H9 (cell line): ENCODE data around the gene FBRSL1. TPM values are rescaled to one million over a fixed set of nuclear protein-coding genes. Genes with fewer than 3 reads are reported as not detected.

Source experiments
- DNase-seq: peaks from one replicate; pipeline ENCODE4 v3.0.0-alpha.2; 2017
- H2AFZ ChIP-seq: one replicate; pipeline ENCODE4 v1.6.1; 2013; ENCODE audit warnings: mild to moderate bottlenecking, low read length, control low read depth, moderate library complexity
- H2AK5ac ChIP-seq: 2 replicates; pipeline ENCODE4 v1.6.1; 2013; ENCODE audit warnings: low read length, control low read depth, mixed read lengths; ENCODE audit not compliant: insufficient read length
- H2BK120ac ChIP-seq: one replicate; pipeline ENCODE4 v1.6.1; 2013; ENCODE audit warnings: low read depth, mild to moderate bottlenecking, low read length, control low read depth, inconsistent platforms; ENCODE audit not compliant: poor library complexity, severe bottlenecking
- H2BK12ac ChIP-seq: 2 replicates; pipeline ENCODE4 v1.6.1; 2013; ENCODE audit warnings: low read length, control low read depth, mixed read lengths, low read depth; ENCODE audit not compliant: insufficient read length
- H2BK15ac ChIP-seq: 2 replicates; pipeline ENCODE4 v1.6.1; 2013; ENCODE audit warnings: low read depth, low read length, control low read depth
- H2BK20ac ChIP-seq: one replicate; pipeline ENCODE4 v1.6.1; 2013; ENCODE audit warnings: low read depth, mild to moderate bottlenecking, low read length, control low read depth, inconsistent platforms; ENCODE audit not compliant: poor library complexity, severe bottlenecking
- H2BK5ac ChIP-seq: 2 replicates; pipeline ENCODE4 v1.6.1; 2013; ENCODE audit warnings: low read length, control low read depth, mixed read lengths; ENCODE audit not compliant: insufficient read length
- H3K14ac ChIP-seq: 2 replicates; pipeline ENCODE4 v1.6.1; 2013; ENCODE audit warnings: low read length, control low read depth; ENCODE audit not compliant: insufficient read depth
- H3K18ac ChIP-seq: 2 replicates; pipeline ENCODE4 v1.6.1; 2013; ENCODE audit warnings: low read depth, mild to moderate bottlenecking, mixed read lengths, low read length, control low read depth; ENCODE audit not compliant: insufficient read length
- H3K23ac ChIP-seq: 2 replicates; pipeline ENCODE4 v1.6.1; 2013; ENCODE audit warnings: low read length, control low read depth, mixed read lengths, low read depth; ENCODE audit not compliant: insufficient read length
- H3K23me2 ChIP-seq: 2 replicates; pipeline ENCODE4 v1.6.1; 2013; ENCODE audit warnings: low read depth, mild to moderate bottlenecking, mixed read lengths, low read length, control low read depth; ENCODE audit not compliant: insufficient read length, poor library complexity, severe bottlenecking
- H3K27ac ChIP-seq: 2 replicates; pipeline ENCODE4 v1.5.1; 2013; ENCODE audit warnings: low read length, control low read depth, mixed read lengths, low read depth; ENCODE audit not compliant: insufficient read length
- H3K27me3 ChIP-seq: 2 replicates; pipeline ENCODE4 v1.6.1; 2013; ENCODE audit warnings: low read length, control low read depth, inconsistent platforms; ENCODE audit not compliant: insufficient read depth
- H3K4ac ChIP-seq: 2 replicates; pipeline ENCODE4 v1.6.1; 2013; ENCODE audit warnings: low read depth, mild to moderate bottlenecking, control low read depth, inconsistent platforms, low read length, moderate library complexity
- H3K4me1 ChIP-seq: 2 replicates; pipeline ENCODE4 v1.6.1; 2013; ENCODE audit warnings: low read length, control low read depth, inconsistent platforms; ENCODE audit not compliant: insufficient read depth
- H3K4me2 ChIP-seq: 2 replicates; pipeline ENCODE4 v1.6.1; 2013; ENCODE audit warnings: low read length, control low read depth, mixed read lengths; ENCODE audit not compliant: insufficient read length, insufficient read depth
- H3K56ac ChIP-seq: 2 replicates; pipeline ENCODE4 v1.6.1; 2013; ENCODE audit warnings: low read depth, mild to moderate bottlenecking, mixed read lengths, low read length, control low read depth; ENCODE audit not compliant: insufficient read length
- H3K79me1 ChIP-seq: 2 replicates; pipeline ENCODE4 v1.6.1; 2013; ENCODE audit warnings: low read depth, mild to moderate bottlenecking, moderate library complexity, low read length, control low read depth, inconsistent platforms; ENCODE audit not compliant: insufficient read depth, poor library complexity, severe bottlenecking
- H3K79me2 ChIP-seq: 2 replicates; pipeline ENCODE4 v1.6.1; 2013; ENCODE audit warnings: low read length, control low read depth, inconsistent platforms; ENCODE audit not compliant: insufficient read depth
- H3K9ac ChIP-seq: 2 replicates; pipeline ENCODE4 v1.6.1; 2013; ENCODE audit warnings: low read length, control low read depth, mixed read lengths; ENCODE audit not compliant: insufficient read length; ENCODE audit errors: extremely low read depth
- H3K9me3 ChIP-seq: one replicate; pipeline ENCODE4 v1.6.1; 2013; ENCODE audit warnings: low read depth, low read length, inconsistent platforms; ENCODE audit not compliant: control insufficient read depth
- H3T11ph ChIP-seq: one replicate; pipeline ENCODE4 v1.6.1; 2013; ENCODE audit warnings: mild to moderate bottlenecking, low read length, control low read depth, inconsistent platforms
- H4K20me1 ChIP-seq: one replicate; pipeline ENCODE4 v1.6.1; 2013; ENCODE audit not compliant: control insufficient read depth, insufficient read length, insufficient read depth
- H4K5ac ChIP-seq: 2 replicates; pipeline ENCODE4 v1.6.1; 2013; ENCODE audit warnings: low read depth, mild to moderate bottlenecking, mixed read lengths, low read length, control low read depth; ENCODE audit not compliant: insufficient read length
- H4K8ac ChIP-seq: replicated peaks from 2 replicates; pipeline ENCODE4 v1.6.1; 2013; ENCODE audit warnings: low read length, control low read depth, mixed read lengths, low read depth; ENCODE audit not compliant: insufficient read length
- H4K91ac ChIP-seq: 2 replicates; pipeline ENCODE4 v1.6.1; 2013; ENCODE audit warnings: low read depth, mild to moderate bottlenecking, moderate library complexity, mixed read lengths, low read length, control low read depth; ENCODE audit not compliant: insufficient read length
- H3K27ac Mint-ChIP-seq, 3 experiments: 2 replicates in 2 of 3; 3 replicates in 1 of 3; pipeline ENCODE4 v1.8.0; 2020 to 2021; ENCODE audit warnings: mixed read lengths in 3 of 3, mild to moderate bottlenecking in 1 of 3, moderate library complexity in 1 of 3
- H3K27me3 Mint-ChIP-seq: 2 replicates; pipeline ENCODE4 v1.8.0; 2021; ENCODE audit warnings: low read depth, mild to moderate bottlenecking, moderate library complexity, mixed read lengths
- H3K36me3 Mint-ChIP-seq, 3 experiments: 2 replicates in 2 of 3; 3 replicates in 1 of 3; pipeline ENCODE4 v1.8.0; 2020 to 2021; ENCODE audit warnings: low read depth in 3 of 3, mixed read lengths in 3 of 3; ENCODE audit not compliant: insufficient read depth in 1 of 3
- H3K4me1 Mint-ChIP-seq, 2 experiments: 2 replicates each; pipeline ENCODE4 v1.8.0; 2020; ENCODE audit warnings: mixed read lengths in 2 of 2
- H3K4me3 Mint-ChIP-seq, 2 experiments: 2 replicates in 1 of 2; 3 replicates in 1 of 2; pipeline ENCODE4 v1.8.0; 2020 to 2021; ENCODE audit warnings: mild to moderate bottlenecking in 2 of 2, mixed read lengths in 2 of 2, moderate library complexity in 1 of 2
- H3K9me3 Mint-ChIP-seq, 2 experiments: 2 replicates in 1 of 2; 3 replicates in 1 of 2; pipeline ENCODE4 v1.8.0; 2020; ENCODE audit warnings: mild to moderate bottlenecking in 2 of 2, mixed read lengths in 2 of 2, moderate library complexity in 1 of 2
- CTCF ChIP-seq: fragments of 200-600 bp; sonication (generic); conservative IDR thresholded peaks from 3 replicates; pipeline ENCODE4 v1.8.0; 2021; ENCODE audit warnings: antibody characterized with exemption, mild to moderate bottlenecking
- WGBS: extraction: QIAGEN DNeasy Blood & Tissue Kit; methylation state at CpG from one replicate; pipeline ENCODE4 v1.1.7; 2013; ENCODE audit warnings: missing lambda C conversion rate, low lambda C conversion rate, mixed read lengths; ENCODE audit not compliant: insufficient read length; ENCODE audit errors: extremely low coverage; 5-methylcytosine and 5-hydroxymethylcytosine counted together
- total RNA-seq: library from RNA; stranded (reverse); gene quantifications from 2 replicates; pipeline ENCODE4 v1.2.1, GENCODE V29; 2021

Gene FBRSL1
- total RNA-seq, 1 experiment from 2014 or later, result 90.8 TPM

DNA sequence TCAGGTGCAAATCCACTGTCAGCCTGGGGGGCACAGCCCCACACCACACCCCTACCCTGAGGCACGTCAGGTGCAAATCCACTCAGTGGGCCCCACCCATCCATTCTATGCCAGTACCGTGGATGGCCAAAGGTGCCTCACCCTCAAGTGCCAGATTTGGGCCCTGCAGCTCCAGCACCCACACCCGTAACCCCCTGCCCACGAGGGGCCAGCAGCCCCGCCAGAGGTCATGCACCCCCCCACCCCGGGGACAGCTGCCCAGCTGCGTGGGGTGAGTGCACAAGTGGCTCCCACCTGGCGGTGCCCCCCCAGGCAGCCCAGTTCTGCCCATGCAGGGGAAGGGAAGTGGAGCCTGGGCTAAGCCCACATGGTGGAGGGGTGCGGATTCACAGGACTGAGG, 51.2 kb downstream of the FBRSL1 start:
- no peak overlapping the region for H3K27ac ChIP-seq
- no peak overlapping the region for H4K5ac ChIP-seq
- Mint-ChIP-seq H3K9me3 (peaks cover 8 to 15% of the 10 kb centered on the region in 2 experiments), H3K4me1 (peaks cover 3% of the 10 kb centered on the region in 2 experiments), H3K27me3 (peaks cover 87% of the 10 kb centered on the region), H3K36me3 (peaks cover 4 to 8% (median 7%) of the 10 kb centered on the region in 3 experiments), H3K27ac (no peak overlapping the region), H3K4me3 (no peak overlapping the region)
- no peak overlapping the region for H2BK5ac ChIP-seq
- H3K9ac ChIP-seq, result no peak overlapping the region
- DNase-seq, result no peak
- no peak overlapping the region for H3K18ac ChIP-seq
- H3K23me2 ChIP-seq, result no peaks in the 10 kb centered on the region
- H3K4me1 ChIP-seq, result no peaks in the 10 kb centered on the region
- H3K9me3 ChIP-seq, result peaks cover 5% of the 10 kb centered on the region
- no peak overlapping the region for H2AK5ac ChIP-seq
- no CpG with 5 or more reads among the region's 9 CpGs for WGBS
- no peak overlapping the region for H2BK20ac ChIP-seq
- H3K4ac ChIP-seq, result no peak overlapping the region
- H3K56ac ChIP-seq, result no peak overlapping the region
- H3K27me3 ChIP-seq, result peaks cover 37% of the 10 kb centered on the region; the same call in 1 of the 2 replicates
- no peaks in the 10 kb centered on the region for H3K79me2 ChIP-seq
- H3T11ph ChIP-seq, result no peak overlapping the region
- no peak overlapping the region for H3K4me2 ChIP-seq
- H3K14ac ChIP-seq, result no peak overlapping the region
- no peak overlapping the region for H3K23ac ChIP-seq
- H2AFZ ChIP-seq, result no peak overlapping the region
- H4K8ac ChIP-seq, result no peak overlapping the region
- TF ChIP-seq CTCF, result no peak
- H3K79me1 ChIP-seq, result no peaks in the 10 kb centered on the region
- H4K20me1 ChIP-seq, result no peaks in the 10 kb centered on the region
- no peak overlapping the region for H2BK12ac ChIP-seq
- H2BK120ac ChIP-seq, result no peak overlapping the region
- no peak overlapping the region for H2BK15ac ChIP-seq
- no peak overlapping the region for H4K91ac ChIP-seq
